WTC11 (cell line): ENCODE measurements around the gene ELOB. TPM values are rescaled to one million over a fixed set of nuclear protein-coding genes. Genes with fewer than 3 reads are reported as not detected.

Experiments
- ATAC-seq: fragments of 200-7000 bp; cut with Tn5 transposase; 2 replicates; pipeline ENCODE4 v1.10.0; 2021; ENCODE audit warnings: mild to moderate bottlenecking, moderate library complexity
- CTCF ChIA-PET: fragments of 300-600 bp; sonication (Branson Sonifier 250); formaldehyde crosslinking; loops from one replicate; lab custom pipeline; 2021; ENCODE audit warnings: antibody characterized with exemption; lab: Charles Lee
- POLR2A ChIA-PET: fragments of 350-600 bp; sonication (Branson Sonifier 250); formaldehyde crosslinking; loops from one replicate; lab custom pipeline; 2021; ENCODE audit warnings: antibody characterized with exemption; lab: Charles Lee
- DNase-seq: peaks from one replicate; pipeline ENCODE4 v3.0.0; 2021; ENCODE audit warnings: low spot score
- H3K27ac Mint-ChIP-seq: 2 replicates; pipeline ENCODE4 v1.8.0; 2021; ENCODE audit warnings: mixed read lengths
- H3K27me3 Mint-ChIP-seq: 2 replicates; pipeline ENCODE4 v1.8.0; 2021; ENCODE audit warnings: low read depth, mild to moderate bottlenecking, moderate library complexity, mixed read lengths
- H3K36me3 Mint-ChIP-seq: 2 replicates; pipeline ENCODE4 v1.8.0; 2021; ENCODE audit warnings: mixed read lengths
- H3K4me1 Mint-ChIP-seq: 2 replicates; pipeline ENCODE4 v1.8.0; 2022; ENCODE audit warnings: mixed read lengths
- H3K4me3 Mint-ChIP-seq: 2 replicates; pipeline ENCODE4 v1.8.0; 2021; ENCODE audit warnings: mild to moderate bottlenecking, moderate library complexity, mixed read lengths
- H3K9me3 Mint-ChIP-seq: 2 replicates; pipeline ENCODE4 v1.8.0; 2021; ENCODE audit warnings: mixed read lengths
- ATF2 ChIP-seq: sonication (generic); formaldehyde crosslinking; IDR thresholded peaks from 2 replicates; pipeline ENCODE4 v1.8.1; 2022; ENCODE audit warnings: low read depth, missing genetic modification reagents, borderline replicate concordance
- CTCF ChIP-seq: fragments of 200-600 bp; IDR thresholded peaks from 2 replicates; pipeline ENCODE4 v1.8.0; 2022; ENCODE audit warnings: antibody characterized with exemption
- E2F1 ChIP-seq: sonication (generic); formaldehyde crosslinking; IDR thresholded peaks from 2 replicates; pipeline ENCODE4 v1.8.0; 2022; ENCODE audit warnings: mild to moderate bottlenecking, missing genetic modification reagents
- E2F4 ChIP-seq: sonication (generic); formaldehyde crosslinking; IDR thresholded peaks from 2 replicates; pipeline ENCODE4 v1.8.1; 2022; ENCODE audit warnings: low read depth, mild to moderate bottlenecking, moderate library complexity, missing genetic modification reagents, borderline replicate concordance
- HMGA2 ChIP-seq: fragments of 250-450 bp; sonication (Bioruptor Pico); IDR thresholded peaks from 2 replicates; pipeline ENCODE4 v1.4.0; 2021; ENCODE audit warnings: mild to moderate bottlenecking, moderate library complexity
- JAZF1 ChIP-seq: fragments of 250-450 bp; sonication (Bioruptor Pico); IDR thresholded peaks from 2 replicates; pipeline ENCODE4 v1.9.0; 2021; ENCODE audit warnings: moderate library complexity, mild to moderate bottlenecking, inconsistent platforms
- MLX ChIP-seq: sonication (generic); formaldehyde crosslinking; IDR thresholded peaks from 2 replicates; pipeline ENCODE4 v1.8.1; 2023; ENCODE audit warnings: mild to moderate bottlenecking, missing genetic modification reagents, moderate library complexity
- STAT6 ChIP-seq: sonication (generic); formaldehyde crosslinking; conservative IDR thresholded peaks from 2 replicates; pipeline ENCODE4 v1.8.1; 2023; ENCODE audit warnings: mild to moderate bottlenecking, low read depth, missing genetic modification reagents, moderate library complexity
- TEAD1 ChIP-seq: sonication (generic); formaldehyde crosslinking; IDR thresholded peaks from 2 replicates; pipeline ENCODE4 v1.8.0; 2022; ENCODE audit warnings: mild to moderate bottlenecking, missing genetic modification reagents
- ZBTB21 ChIP-seq: sonication (generic); formaldehyde crosslinking; IDR thresholded peaks from 2 replicates; pipeline ENCODE4 v1.8.1; 2023; ENCODE audit warnings: mild to moderate bottlenecking, missing genetic modification reagents, borderline replicate concordance
- ZNF281 ChIP-seq: sonication (generic); formaldehyde crosslinking; IDR thresholded peaks from 2 replicates; pipeline ENCODE4 v1.8.0; 2023; ENCODE audit warnings: mild to moderate bottlenecking, missing genetic modification reagents
- ZNF317 ChIP-seq: sonication (generic); formaldehyde crosslinking; IDR thresholded peaks from 2 replicates; pipeline ENCODE4 v1.8.1; 2023; ENCODE audit warnings: low read depth, mild to moderate bottlenecking, moderate library complexity, missing genetic modification reagents, borderline replicate concordance
- ZNF671 ChIP-seq: fragments of 250-450 bp; sonication (Bioruptor Pico); IDR thresholded peaks from 2 replicates; pipeline ENCODE4 v1.8.0; 2021; ENCODE audit warnings: mild to moderate bottlenecking
- ZSCAN18 ChIP-seq: fragments of 250-450 bp; sonication (Bioruptor Pico); IDR thresholded peaks from 2 replicates; pipeline ENCODE4 v2.1.2; 2022; ENCODE audit warnings: mild to moderate bottlenecking, moderate library complexity
- total RNA-seq: library from RNA; stranded (reverse); gene quantifications from 3 replicates; pipeline ENCODE4 v1.2.3, GENCODE V29; 2021

The ELOB gene
- total RNA-seq, 1 experiment from 2014 or later, result 252 TPM

GRCh38 chr16:2774161-2774891 is 2.8 kb downstream of the ELOB start (continued):
- TF ChIP-seq ZSCAN18 (CRISPR knock-in tag), result no peak
- no peak for TF ChIP-seq ZNF317 (CRISPR knock-in tag)

- Mint-ChIP-seq H3K27me3 (no peaks in the 10 kb centered on the region), H3K4me1 (peaks cover 16% of the 10 kb centered on the region), H3K27ac (peak overlapping the region; percentile 97), H3K4me3 (no peak overlapping the region), H3K36me3 (peaks cover 49% of the 10 kb centered on the region), H3K9me3 (no peaks in the 10 kb centered on the region)
- no peak for ATAC-seq
- ChIA-PET CTCF (interaction anchor here (2.0 kb wide), 1 partner anchor 15 kb away, joined by 4 read pairs; no protein-coding TSS in a partner anchor), POLR2A (interaction anchor here (0.7 kb wide), 1 partner anchor 11 kb away, joined by 3 read pairs; no protein-coding TSS in a partner anchor)
- TF ChIP-seq E2F4 (no peak), TEAD1 (CRISPR knock-in tag) (no peak), HMGA2 (CRISPR knock-in tag) (no peak), ZNF671 (no peak), ZNF281 (CRISPR knock-in tag) (no peak), JAZF1 (CRISPR knock-in tag) (no peak), ZBTB21 (CRISPR knock-in tag) (no peak), E2F1 (CRISPR knock-in tag) (no peak), STAT6 (CRISPR knock-in tag) (no peak), CTCF (no peak), MLX (CRISPR knock-in tag) (no peak), ATF2 (no peak)
- DNase-seq, result no peak
These were observed 3.7 kb downstream of the ELOB start for GRCh38 chr16:2773188-2773968.
